C1 segment of cervical spinal cord (tissue), 14 donors: ENCODE results near the gene CD82.
A peak's percentile ranks its signal among the peaks of the same experiment; 100 is the strongest.

ENCODE experiments used
- DNase-seq, 14 donors: peaks; one replicate each; lab custom pipeline; 2025; lab: John Stamatoyannopoulos, UW

The CD82 gene, protein sequence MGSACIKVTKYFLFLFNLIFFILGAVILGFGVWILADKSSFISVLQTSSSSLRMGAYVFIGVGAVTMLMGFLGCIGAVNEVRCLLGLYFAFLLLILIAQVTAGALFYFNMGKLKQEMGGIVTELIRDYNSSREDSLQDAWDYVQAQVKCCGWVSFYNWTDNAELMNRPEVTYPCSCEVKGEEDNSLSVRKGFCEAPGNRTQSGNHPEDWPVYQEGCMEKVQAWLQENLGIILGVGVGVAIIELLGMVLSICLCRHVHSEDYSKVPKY

DNA sequence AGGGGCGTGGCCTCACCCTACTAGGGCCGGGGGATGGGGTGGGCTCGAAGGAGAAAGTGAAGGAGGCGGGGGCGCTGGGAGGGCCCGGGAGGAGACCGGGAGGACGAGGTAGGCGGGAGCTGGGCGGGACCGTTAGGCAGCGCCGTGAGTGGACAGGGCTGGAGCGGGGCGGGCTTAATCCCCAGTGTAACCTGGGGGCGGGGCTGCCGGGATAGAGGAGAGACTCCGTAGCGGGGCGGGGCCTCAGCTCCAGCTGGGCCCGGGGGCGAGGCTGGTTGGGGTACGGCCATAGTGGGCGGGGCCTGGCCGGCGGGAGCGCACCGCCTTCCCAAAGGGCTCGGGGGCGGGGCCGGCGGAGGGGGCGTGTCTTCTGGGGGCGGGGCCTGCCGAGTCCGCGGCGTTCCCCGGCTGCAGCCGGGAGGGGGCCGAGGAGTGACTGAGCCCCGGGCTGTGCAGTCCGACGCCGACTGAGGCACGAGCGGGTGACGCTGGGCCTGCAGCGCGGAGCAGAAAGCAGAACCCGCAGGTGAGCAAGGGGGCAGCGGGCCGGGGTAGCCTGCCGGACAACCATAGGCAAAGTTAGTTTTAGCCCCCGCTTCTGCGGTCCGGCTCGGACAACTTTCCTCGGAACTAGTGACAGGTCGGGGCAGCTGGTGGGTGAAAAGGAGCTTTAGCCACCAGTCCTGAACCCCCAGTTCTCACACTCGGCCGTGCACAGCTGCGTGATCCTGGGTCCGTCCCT, at the start of gene CD82:
CD82 (plus strand) TSS at position 453 of the 742 bp plus-strand sequence. CDS start 29,000 bp downstream, outside the sequence.
- peak; percentile 46 to 100 (median 98) for DNase-seq

GRCh38 chr11:44516688-44517507, 48.6 kb upstream of the CD82 start:
- no peak for DNase-seq

- DNase-seq, result no peak
Measured at GRCh38 chr11:44517541-44517940, 47.9 kb upstream of the CD82 start.

DNA sequence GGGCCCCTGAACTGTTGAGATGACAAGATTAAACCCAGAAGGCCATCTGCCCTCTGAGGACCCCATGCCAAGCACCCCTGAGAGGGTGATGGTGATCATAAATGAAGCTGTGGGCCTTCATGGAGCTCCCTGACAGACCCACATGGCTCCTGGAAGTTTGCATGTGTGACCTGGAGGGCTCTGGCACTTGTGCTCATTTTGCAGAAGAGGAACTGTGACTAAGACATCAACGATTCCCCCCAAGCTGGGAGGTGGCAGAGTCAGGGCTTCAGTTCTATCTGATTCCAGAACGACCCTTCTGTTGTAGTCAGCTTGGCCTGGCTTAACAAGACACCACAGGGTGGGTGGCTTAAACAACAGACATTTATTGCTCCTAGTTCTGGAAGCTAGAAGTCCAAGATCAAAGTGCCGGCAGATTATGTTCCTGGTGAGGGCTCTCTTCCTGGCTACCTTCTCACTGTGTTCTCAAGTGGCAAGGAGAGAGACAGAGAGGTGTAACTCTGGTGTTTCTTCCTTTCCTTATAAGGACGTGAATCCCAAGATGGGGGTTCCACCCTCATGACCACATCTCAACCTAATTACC, 46.4 kb upstream of the CD82 start:
- DNase-seq, result no peak

- DNase-seq, result no peak
Measured at GRCh38 chr11:44519989-44520737, 45.3 kb upstream of the CD82 start.

GRCh38 chr11:44521148-44521547, 44.3 kb upstream of the CD82 start:
- DNase-seq, result no peak

DNA sequence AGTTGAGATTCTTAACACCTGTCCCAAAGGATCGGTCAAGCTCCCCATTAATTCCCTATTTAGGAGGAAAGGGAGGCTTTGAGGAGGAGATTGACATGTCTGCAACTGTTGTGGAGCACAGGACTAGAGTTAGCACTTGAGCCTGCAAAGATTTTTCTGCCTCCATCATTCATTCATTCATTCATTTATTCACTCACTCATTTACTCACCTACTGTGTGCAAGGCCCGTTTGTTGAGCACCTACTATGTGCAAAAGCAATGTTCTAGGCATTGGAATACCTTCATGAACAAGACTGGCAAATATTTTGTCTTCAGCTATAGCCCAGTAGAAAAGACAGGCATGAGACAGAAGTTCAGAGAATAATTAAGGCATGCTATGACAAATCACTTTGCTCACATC, 43.2 kb upstream of the CD82 start:
- no peak for DNase-seq

DNA sequence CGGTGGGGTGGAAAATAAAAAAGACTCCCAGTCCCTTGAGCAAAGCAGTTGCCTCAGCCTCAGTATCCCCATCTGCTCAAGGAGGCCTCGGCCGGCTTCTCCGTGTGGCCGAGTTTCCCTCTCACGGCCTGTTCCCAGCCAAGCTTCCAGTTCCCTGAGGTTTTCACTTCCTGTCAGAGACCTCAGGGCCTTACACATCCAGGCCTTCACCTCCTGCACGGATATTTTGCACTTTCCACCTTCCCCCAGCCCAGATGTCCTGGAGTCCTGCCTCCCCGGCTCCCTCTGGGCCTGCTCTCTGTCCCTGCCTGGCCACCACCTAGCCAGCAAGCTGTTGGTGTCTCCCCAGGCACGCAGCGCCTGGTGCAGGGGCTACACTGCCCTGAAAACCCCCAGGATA, 41.1 kb upstream of the CD82 start:
- DNase-seq, result no peak

DNA sequence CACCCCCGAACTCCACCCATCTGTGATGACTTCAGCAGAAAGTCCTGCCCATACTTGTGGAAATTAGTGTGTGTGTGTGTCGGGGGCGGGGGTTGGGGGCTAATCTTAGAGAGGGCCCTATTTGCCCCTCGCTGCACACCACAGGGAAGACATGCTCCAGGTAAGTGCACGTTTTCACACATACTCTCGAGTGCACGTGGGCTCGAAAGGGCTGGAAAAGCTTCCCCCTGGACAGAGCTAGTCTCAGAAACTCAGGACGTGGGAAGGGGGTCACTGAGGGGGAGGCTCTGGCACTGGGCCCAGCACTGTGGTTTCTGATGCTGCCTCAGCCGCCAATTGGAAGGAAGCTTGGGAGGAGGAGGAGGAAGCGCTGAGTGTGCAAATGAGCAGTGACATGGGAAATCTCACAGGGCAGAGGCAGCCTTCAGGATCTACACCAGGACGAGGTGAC, 40.7 kb upstream of the CD82 start:
- DNase-seq, result no peak

DNA sequence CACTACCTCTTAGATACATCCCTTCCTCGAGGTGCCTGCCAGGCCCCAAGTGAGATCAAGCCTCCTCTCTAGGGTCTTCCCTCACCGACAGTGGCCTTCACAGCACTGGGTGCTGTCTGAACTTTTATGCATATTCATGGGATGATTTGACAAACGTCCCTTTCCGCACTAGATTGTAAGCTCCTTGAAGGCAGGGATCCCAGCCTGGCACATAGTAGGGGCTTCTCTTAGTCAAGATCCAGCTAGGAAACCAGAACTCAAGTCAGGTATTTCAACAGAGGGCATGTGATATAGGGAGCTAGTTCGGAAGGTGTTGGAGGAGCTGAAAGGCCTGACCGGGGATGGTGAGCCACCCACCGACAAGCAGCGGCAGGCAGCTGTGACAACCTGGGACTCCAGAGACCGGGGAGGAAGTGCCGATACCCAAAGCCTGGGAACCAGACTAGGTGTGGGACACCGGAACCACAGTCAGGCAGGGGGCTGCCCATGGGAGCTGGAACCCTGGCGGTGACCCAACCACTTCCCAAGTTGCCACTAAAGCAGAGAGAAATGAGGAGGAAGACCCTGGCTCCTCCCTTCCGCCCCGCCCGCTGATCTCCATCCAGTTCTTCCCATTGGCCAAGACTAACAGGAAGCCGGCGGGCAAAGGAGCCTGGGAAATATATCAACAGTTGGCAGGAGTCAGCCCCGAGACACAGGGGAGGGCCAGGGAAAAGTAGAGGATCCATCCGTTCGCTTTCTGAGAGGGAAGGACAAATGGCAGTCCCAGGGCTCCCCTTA, 39.8 kb upstream of the CD82 start:
- DNase-seq, result no peak

DNA sequence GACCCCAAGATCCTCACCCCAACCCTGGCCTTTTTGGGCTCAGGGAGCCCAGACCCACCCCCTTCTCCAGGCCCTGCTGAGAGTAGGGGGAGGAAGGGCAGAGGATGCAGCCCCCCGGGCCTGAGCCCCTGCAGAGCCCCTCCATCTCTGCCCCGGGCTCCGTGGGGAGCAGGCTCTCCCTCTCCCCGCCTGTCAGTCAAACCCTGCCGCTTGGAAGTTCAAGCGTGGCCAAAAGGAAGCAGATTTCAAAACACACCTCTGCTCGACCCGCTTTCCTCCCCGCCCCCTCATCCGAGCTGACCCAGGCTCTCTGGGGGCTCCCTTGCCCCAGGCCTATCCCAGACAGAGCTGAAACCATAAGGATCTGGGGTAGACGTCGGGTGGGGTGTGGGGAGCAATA, 39.0 kb upstream of the CD82 start:
- DNase-seq, result no peak

DNA sequence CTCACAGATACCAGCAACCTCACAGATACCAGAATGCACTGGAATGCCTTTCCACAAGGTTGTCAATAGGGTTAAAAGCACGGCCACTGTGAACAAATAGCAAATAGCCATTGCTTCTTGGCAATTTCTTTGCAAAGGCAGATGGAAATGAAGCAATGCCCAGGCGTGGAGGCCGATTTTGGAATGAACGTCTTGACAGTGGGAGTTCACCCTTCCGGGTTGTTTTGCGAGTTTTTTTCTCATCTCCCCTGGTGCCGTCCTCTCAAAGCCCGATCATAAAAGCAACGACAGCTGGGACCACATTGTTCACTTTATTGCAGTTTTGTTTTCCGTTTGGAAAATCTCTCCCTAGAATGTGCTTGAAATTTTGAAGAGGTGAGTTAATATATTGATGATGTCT, 38.0 kb upstream of the CD82 start:
- DNase-seq, result no peak

- no peak for DNase-seq
Measured at GRCh38 chr11:44528103-44528502, 37.4 kb upstream of the CD82 start.

DNA sequence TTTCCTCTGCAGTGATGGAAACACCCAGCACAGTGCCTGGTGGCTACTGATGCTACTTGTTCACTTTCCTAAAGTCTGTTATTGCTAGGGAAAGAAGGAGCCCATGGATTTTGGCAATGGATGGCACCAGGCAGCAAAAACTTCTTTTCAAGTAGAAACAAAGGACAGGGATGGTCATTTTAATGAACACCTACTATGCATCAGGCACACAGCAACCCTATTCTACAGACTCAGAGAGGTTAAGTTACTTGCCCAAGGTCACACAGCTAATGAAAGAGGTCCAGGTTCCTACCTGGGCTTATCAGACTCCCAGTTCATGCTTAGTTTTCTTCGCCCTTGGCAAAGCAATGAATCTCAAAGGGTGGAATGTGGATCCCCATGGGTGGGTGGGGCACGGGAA, 36.9 kb upstream of the CD82 start:
- DNase-seq, result no peak

GRCh38 chr11:44529895-44530412, 35.5 kb upstream of the CD82 start:
- DNase-seq, result no peak

- DNase-seq, result no peak
Measured at GRCh38 chr11:44530413-44531115, 34.9 kb upstream of the CD82 start.

- no peak for DNase-seq
Measured at GRCh38 chr11:44531116-44531504, 34.4 kb upstream of the CD82 start.

DNA sequence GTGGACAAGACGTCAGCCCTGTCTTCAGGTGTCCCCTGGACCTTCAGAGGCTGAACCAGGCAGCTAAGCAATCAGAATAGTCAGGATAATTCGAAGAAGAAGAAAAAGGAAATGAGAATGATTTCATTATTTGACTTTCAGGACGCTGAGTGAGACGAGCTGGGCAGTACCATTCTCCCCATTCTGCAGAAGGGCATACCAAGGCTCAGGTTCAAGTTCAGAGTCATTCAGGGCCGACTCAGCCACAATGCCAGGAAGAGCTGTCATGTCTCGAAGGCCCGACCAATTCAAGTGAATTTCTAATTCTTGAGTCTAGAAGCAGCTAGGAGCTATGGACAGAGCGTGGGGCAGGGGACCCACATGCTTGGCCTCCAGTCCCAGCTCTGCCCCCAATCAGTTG, 33.8 kb upstream of the CD82 start:
- DNase-seq, result no peak

- DNase-seq, result no peak
Measured at GRCh38 chr11:44532809-44533208, 32.7 kb upstream of the CD82 start.
